Lower lobe of right lung (tissue), 2 donors: ENCODE data around the gene ARHGEF3. TPM values are rescaled to one million over a fixed set of nuclear protein-coding genes. Genes with fewer than 3 reads are reported as not detected.

Experiments used
- ATAC-seq, 2 donors: fragments of 200-7000 bp; cut with Tn5 transposase; one replicate each; pipeline ENCODE4 v1.9.1; 2020 to 2022; ENCODE audit warnings: mild to moderate bottlenecking in 2 of 2, moderate library complexity in 2 of 2
- DNase-seq: peaks from one replicate; pipeline ENCODE4 v3.0.0-alpha.2; 2020
- H3K27ac ChIP-seq: fragments of 200-600 bp; one replicate; pipeline ENCODE4 v1.8.0; 2022
- H3K27me3 ChIP-seq: fragments of 200-600 bp; one replicate; pipeline ENCODE4 v1.8.0; 2022; ENCODE audit warnings: low read depth
- H3K36me3 ChIP-seq: fragments of 200-600 bp; one replicate; pipeline ENCODE4 v1.8.0; 2022; ENCODE audit warnings: mild to moderate bottlenecking
- H3K4me1 ChIP-seq: fragments of 200-600 bp; one replicate; pipeline ENCODE4 v1.8.0; 2022
- H3K4me3 ChIP-seq: fragments of 200-600 bp; one replicate; pipeline ENCODE4 v1.8.0; 2022; ENCODE audit warnings: mild to moderate bottlenecking
- H3K9me3 ChIP-seq: fragments of 200-600 bp; one replicate; pipeline ENCODE4 v1.8.0; 2022
- CTCF ChIP-seq: fragments of 200-600 bp; IDR thresholded peaks from one replicate; pipeline ENCODE4 v1.8.0; 2022; ENCODE audit warnings: antibody characterized with exemption, mild to moderate bottlenecking
- intact Hi-C: fragments of 100-400 bp; cut with DNase I; formaldehyde crosslinking; loops from one replicate; pipeline ENCODE4 v1.11.0; 2022
- total RNA-seq: library from RNA; stranded (reverse); fragmentation: NEBNext Ultra II Directional; extraction: Animal tissue kit (Norgen Biotek cat#: 25700); gene quantifications from one replicate; pipeline ENCODE4 v1.2.1, GENCODE V29; 2021
- donor health status: DM: no; HTN: yes; CAD: no; lungs with severe emphysema.

Gene ARHGEF3
- total RNA-seq, 1 donor from 2014 or later, result 48.0 TPM

- DNase-seq, result no peak
- Histone ChIP-seq H3K4me1 (no peaks in the 10 kb centered on the region), H3K9me3 (no peaks in the 10 kb centered on the region), H3K27ac (no peak overlapping the region), H3K27me3 (no peaks in the 10 kb centered on the region), H3K36me3 (no peaks in the 10 kb centered on the region), H3K4me3 (no peak overlapping the region)
- no peak for ATAC-seq
- TF ChIP-seq CTCF, result no peak
- intact Hi-C loops, result no loop called here
Observed at GRCh38 chr3:56688191-56688590, 113.6 kb downstream of the ARHGEF3 start.

- peaks cover 22% of the 10 kb centered on the region for H3K4me1 ChIP-seq
- ATAC-seq (peak in 1 of 2 donors; percentile 23), DNase-seq (no peak)
- H3K4me3 ChIP-seq, result no peak overlapping the region
- H3K27me3 ChIP-seq, result no peaks in the 10 kb centered on the region
- intact Hi-C loops, result no loop called here
- H3K36me3 ChIP-seq, result no peaks in the 10 kb centered on the region
- no peaks in the 10 kb centered on the region for H3K9me3 ChIP-seq
- H3K27ac ChIP-seq, result no peak overlapping the region
- no peak for TF ChIP-seq CTCF
Observed at GRCh38 chr3:56684029-56684428, 117.7 kb downstream of the ARHGEF3 start.

- no peaks in the 10 kb centered on the region for H3K36me3 ChIP-seq
- DNase-seq (peak; percentile 90), ATAC-seq (peak; percentile 98 to 99)
- no peak for TF ChIP-seq CTCF
- no peaks in the 10 kb centered on the region for H3K9me3 ChIP-seq
- peak within 1 kb of the TSS; percentile 83 for H3K4me3 ChIP-seq
- H3K4me1 ChIP-seq, result peaks cover 26% of the 10 kb centered on the region
- no peaks in the 10 kb centered on the region for H3K27me3 ChIP-seq
- H3K27ac ChIP-seq, result peak within 1 kb of the TSS; percentile 99
- intact Hi-C loops, result no loop called here
Observed at GRCh38 chr3:56683122-56683817, 118.5 kb downstream of the ARHGEF3 start, which contains the start of gene TASOR. Gene TASOR, minus strand, starts transcription at chr3:56683265. Its CDS starts 259 bp downstream, at chr3:56683006.

GRCh38 chr3:56682462-56683121 lies 119.2 kb downstream of the ARHGEF3 start:
- Histone ChIP-seq H3K9me3 (no peaks in the 10 kb centered on the region), H3K36me3 (no peaks in the 10 kb centered on the region), H3K4me3 (peak overlapping the region; percentile 83), H3K27ac (peak overlapping the region; percentile 99), H3K4me1 (peaks cover 28% of the 10 kb centered on the region), H3K27me3 (no peaks in the 10 kb centered on the region)
- TF ChIP-seq CTCF, result no peak
- ATAC-seq (peak; percentile 90 to 91), DNase-seq (peak; percentile 86)
- intact Hi-C loops, result no loop called here

- DNase-seq (no peak), ATAC-seq (no peak)
- intact Hi-C loops, result no loop called here
- Histone ChIP-seq H3K27ac (peak overlapping the region; percentile 99), H3K9me3 (no peaks in the 10 kb centered on the region), H3K4me1 (peaks cover 32% of the 10 kb centered on the region), H3K27me3 (no peaks in the 10 kb centered on the region), H3K4me3 (peak overlapping the region; percentile 83), H3K36me3 (no peaks in the 10 kb centered on the region)
- TF ChIP-seq CTCF, result no peak
Observed at GRCh38 chr3:56681984-56682461, 119.7 kb downstream of the ARHGEF3 start.
